GM19023 (cell line): Measurements from ENCODE around the gene SPEF2.
"Not testable (repeated sequence)": the region's sequence is repeated elsewhere in the genome, so short reads cannot be mapped to it uniquely, and the experiment has no call there.

Experiments
- ATAC-seq: cut with Tn5 transposase; IDR thresholded peaks from one replicate; pipeline ENCODE4 v1.9.1; 2021; ENCODE audit warnings: mild to moderate bottlenecking, moderate library complexity; ENCODE audit not compliant: unreplicated experiment

SPEF2 gene

DNA sequence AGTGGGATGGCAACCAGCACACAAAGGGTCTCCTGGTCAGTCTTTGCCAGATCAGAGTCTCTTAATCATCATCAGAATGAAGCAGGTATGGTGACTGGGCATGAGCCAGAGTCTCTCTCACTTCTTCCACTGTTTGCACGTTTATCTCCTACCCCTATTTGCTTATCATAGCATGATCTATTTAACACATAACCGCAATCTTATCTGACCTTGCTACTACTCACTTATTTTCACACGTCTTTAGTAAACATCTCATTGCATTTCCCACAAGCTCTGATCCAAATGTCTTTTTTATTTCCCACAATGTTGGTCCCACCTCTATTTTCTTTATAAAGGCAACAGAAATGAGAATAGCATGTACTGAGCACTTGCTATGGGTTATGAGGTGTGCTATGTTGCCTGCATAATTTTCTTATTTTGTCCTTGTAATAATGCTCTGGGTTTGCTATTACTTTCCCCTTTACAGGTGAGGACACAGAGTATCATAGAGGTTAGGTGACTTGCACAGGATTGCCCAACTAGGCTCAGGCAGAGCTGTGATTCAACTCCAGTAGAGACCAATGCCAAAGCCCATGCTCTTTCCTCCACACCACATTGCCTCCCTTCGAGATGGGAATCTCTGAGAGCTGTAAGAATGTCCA is 199.3 kb downstream of the SPEF2 start:
- no peak for ATAC-seq

GRCh38 chr5:35819026-35819425 is 201.4 kb downstream of the SPEF2 start:
- no peak for ATAC-seq

DNA sequence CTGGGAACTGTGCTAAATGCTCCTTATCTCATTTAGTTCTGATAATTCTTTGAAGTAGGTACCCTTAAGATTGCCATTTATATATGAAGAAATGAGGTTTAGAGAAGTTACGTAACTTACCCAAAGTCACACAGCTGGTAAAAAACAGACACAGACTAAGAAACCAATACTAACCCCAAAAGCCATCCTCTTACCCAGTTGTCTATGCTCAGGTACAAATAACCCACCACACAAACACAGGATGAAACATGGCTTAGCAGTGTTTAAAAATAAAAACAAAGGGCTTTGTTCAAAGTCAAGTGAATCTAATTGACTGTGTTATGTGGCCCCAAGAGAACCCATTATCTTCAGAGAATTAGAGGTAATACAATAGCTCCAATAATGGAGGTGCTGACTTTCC is 202.0 kb downstream of the SPEF2 start:
- ATAC-seq = no peak

DNA sequence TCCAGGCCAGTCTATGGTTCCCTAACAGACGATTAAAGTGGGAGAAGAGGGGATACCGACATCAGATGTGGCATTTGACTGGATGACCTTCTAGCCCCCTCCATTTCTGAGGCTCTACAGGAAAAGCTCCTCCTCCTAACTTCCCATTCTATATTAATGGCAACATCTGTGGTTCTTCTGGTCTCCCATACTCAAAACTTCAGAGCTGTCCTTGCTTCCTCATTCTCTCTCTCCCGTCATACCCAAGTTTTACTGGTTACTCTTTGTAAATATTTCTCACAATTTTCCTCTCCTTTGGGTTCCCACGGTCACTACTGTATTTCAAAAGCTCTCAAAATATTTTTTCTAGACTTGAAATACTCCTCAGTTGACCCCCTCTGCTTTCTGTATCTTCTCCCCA is 203.1 kb downstream of the SPEF2 start:
- ATAC-seq = no peak

- ATAC-seq = no peak
Observed at GRCh38 chr5:35821513-35821912, 203.8 kb downstream of the SPEF2 start.

- no peak for ATAC-seq
Observed at GRCh38 chr5:35822511-35822910, 204.8 kb downstream of the SPEF2 start.

DNA sequence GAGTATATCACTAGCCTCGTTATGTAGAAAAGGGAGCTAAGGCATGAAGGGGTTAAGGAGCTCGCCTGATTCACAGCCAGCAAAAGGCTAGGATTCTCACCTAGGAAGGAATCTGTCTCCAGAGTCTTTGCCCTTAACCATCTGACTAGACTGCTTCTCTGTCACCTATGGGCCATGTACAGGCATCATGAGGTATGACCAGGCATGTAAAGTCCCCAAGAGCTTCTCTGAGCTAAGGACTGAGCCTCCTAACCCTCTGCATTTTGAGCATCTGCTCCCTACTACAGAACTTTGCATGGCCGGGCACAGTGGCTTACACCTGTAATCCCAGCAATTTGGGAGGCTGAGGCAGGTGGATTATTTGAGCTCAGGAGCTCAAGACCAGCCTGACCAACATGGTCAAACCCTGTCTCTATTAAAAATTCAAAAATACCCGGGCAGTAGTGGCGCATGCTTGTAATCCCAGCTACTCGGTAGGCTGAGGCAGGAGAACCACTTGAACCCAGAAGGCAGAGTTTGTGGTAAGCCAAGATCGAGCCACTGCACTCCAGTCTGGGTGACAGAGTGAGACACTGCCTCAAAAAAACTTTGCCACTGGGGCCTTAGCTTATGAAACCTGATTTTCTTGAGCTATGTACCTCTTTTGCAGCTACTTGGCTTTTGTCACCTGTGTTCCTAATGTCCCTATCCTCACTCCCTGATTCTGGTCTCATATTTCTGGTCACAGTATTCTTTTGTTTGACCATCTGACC is 205.9 kb downstream of the SPEF2 start:
- ATAC-seq = no peak

DNA sequence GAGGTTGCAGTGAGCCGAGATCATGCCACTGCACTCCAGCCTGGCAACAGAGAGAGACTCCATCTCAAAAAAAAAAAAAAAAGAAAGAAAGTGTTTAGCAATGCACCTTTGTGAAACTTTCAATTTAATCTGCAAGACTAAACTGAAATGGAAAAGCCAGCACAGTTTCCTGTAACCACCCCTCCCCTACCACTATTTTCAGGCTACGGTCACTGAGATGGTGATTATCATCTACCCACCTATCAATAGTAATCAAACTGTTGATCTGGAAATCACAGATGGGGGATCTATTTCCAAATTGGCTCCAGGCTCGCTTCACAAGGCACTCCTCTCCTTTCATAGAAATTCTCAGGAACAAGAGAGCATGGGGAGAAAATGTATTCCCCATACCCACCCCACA is 208.4 kb downstream of the SPEF2 start:
- ATAC-seq = no peak

- no peak for ATAC-seq
Observed at GRCh38 chr5:35826554-35826953, 208.9 kb downstream of the SPEF2 start.

DNA sequence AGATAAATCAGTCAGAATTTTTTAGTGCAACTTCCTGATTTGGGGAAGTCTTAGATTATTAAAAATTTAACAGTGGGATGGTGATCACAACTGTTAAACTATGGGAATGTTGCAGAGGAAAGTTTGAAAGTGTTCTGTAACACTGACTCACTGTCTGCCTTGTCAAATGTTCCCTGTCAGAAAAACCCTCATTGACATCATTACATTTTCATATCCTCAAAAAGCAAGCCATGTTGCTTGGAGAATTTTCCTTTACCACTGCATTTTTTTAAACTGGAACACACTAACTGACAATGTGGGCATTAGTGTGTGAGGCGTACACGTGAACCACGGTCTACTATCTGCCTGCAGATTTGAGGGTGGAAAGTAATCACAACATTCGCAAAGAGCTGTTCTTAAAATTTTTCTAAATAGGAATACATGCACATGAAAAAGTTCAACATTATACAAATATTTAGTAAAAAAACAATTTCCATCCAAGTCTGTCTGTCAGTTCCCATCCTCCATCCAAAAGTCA is 210.5 kb downstream of the SPEF2 start:
- ATAC-seq = no peak

GRCh38 chr5:35830587-35830986 is 212.9 kb downstream of the SPEF2 start:
- ATAC-seq = no peak

- no peak for ATAC-seq
Observed at GRCh38 chr5:35832762-35833161, 215.1 kb downstream of the SPEF2 start.

DNA sequence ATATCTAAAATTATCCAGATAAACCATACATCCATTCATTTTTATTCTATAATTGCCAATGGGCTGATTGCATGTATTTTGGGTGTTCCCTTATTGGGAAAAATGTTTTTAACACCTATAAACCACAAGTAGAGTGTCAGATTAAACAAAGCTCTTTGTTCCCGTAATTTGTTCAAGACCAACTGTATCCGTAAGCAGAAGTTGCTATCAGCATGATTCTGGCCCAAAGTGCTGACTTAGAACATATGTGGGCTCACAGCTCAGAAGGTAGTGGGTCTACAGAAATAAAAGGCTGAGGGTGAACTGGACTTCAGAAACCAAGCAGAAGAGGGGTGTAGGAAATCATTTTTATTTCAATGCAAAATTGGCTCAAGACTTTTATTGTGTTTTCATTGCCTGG is 215.6 kb downstream of the SPEF2 start:
- ATAC-seq = no peak

- ATAC-seq = no peak
Observed at GRCh38 chr5:35835796-35836742, 218.4 kb downstream of the SPEF2 start.

DNA sequence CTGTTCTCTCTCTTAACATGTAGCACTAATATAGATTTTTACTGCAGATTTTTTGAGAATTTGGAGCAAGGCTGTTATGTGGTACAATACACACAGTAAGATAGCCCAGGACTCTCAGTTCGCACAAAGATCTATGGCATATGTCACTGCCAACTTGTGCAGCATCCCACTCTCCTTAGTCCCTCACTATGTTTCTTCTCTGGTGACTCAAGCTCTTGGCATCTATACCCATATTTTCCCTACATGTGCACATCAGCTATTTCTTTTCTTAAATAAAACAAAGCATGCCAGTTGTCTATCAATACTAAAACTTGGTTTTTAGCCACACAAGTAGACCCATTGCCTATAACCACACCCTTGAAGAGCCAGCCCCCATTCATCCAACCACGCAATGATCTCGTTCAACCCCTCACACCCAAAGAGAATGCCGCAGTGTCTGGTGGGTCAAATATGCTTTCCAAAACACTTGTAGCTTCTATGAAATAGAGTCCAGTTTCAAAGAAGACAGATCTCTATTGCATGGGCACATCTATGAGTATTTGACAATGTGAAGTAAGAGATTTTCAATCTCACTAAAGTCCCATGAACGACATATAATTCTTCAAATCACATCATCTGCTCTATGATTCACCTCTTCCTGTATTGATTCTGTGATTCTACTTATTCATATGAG is 220.8 kb downstream of the SPEF2 start:
- no peak for ATAC-seq

GRCh38 chr5:35842856-35843255 is 225.2 kb downstream of the SPEF2 start:
- ATAC-seq = no peak

- not testable (repeated sequence) for ATAC-seq
Observed at GRCh38 chr5:35845508-35845907, 227.8 kb downstream of the SPEF2 start.

DNA sequence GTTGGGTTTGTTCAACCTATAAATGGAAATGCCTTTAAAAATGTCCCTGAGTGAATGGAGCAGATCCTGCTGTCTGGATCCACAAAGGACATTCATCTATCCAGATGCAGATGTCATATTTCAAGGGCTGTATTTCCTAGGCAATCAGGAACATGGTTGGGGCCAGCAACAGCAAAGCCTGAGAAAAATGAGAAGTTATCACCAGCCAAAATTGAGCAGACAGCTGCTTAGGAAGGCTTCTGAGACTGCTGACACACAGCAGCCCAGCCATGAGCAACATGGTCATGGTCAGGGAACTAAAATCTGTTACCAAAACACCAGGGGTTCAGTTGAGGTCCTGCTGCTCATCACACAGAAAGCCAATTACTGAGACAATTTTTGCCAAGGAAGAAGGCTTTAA is 229.8 kb downstream of the SPEF2 start:
- ATAC-seq = no peak

DNA sequence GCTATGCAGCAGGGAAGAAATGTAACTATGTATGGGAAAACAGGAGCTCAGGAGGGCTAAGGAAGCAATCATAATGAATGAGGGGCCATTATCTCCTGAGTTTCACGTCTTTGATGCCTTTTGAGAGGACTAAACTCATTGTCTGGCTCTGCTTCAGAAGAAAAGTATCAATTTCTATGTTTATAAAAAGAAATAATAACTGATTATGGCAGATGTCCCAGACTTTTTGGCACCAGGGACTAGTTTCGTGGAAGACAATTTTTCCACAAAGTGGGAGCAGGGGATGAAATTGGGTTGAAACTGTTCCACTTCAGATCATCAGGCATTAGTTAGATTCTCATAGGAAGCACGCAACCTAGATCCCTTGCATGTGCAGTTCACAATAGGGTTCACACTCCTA is 230.3 kb downstream of the SPEF2 start:
- no peak for ATAC-seq

- no peak for ATAC-seq
Observed at GRCh38 chr5:35849860-35850259, 232.2 kb downstream of the SPEF2 start.
